Measurements from ENCODE around the gene RAB40B. TPM values are rescaled to one million over a fixed set of nuclear protein-coding genes. Genes with fewer than 3 reads are reported as not detected.

The RAB40B gene
- total and polyA plus RNA-seq, 2 of the 4 experiments (the other 2 are of a cell fraction) = 14.9 to 20.0 TPM

DNA sequence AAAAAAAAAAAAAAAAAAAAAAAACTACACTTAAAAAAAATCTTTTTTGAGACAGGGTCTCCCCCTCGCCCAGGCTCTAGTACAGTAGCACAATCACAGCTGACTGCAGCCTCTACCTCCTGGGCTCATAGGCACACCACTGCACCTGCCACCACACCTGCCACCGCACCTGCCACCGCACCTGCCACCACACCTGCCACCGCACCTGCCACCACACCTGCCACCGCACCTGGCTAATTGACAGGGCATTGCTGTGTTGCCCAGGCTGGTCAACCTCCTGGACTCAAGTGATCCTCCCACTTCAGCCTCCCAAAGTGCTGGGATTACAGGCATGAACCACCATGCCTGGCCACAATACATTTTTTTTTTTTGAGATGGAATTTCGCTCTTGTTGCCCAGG lies 32.6 kb downstream of the RAB40B start:
- DNase-seq (no peak), ATAC-seq (ENCODE audit: low read depth) (no peak)
- no peak overlapping the region for H3K18ac ChIP-seq (ENCODE audit: low read depth, low read length)
- H4K20me1 ChIP-seq (ENCODE audit: insufficient read depth, low read length) = no peaks in the 10 kb centered on the region
- H4K5ac ChIP-seq (ENCODE audit: low read depth, low read length) = no peak overlapping the region
- H2BK15ac ChIP-seq (ENCODE audit: low read depth, low read length) = no peak overlapping the region
- H2AK5ac ChIP-seq (ENCODE audit: low read depth, low read length) = no peak overlapping the region
- no peak overlapping the region for H2BK5ac ChIP-seq (ENCODE audit: low read depth, low read length, poor library complexity, severe bottlenecking)
- no peak overlapping the region for H3K4me2 ChIP-seq (ENCODE audit: low read depth, low read length)
- H3K4ac ChIP-seq (ENCODE audit: low read depth, low read length) = no peak overlapping the region
- H3K9me3 ChIP-seq (ENCODE audit: control insufficient read depth, insufficient read depth, low read length) = no peaks in the 10 kb centered on the region
- H3K36me3 ChIP-seq (ENCODE audit: control insufficient read depth, insufficient read depth, low read length) = no peaks in the 10 kb centered on the region; the same call in 1 of the 2 replicates
- TF ChIP-seq CEBPB (IDR thresholded peaks at IDR 0.05; ENCODE audit: low read depth, low read length) (no peak), FOS (IDR thresholded peaks at IDR 0.05; ENCODE audit: low read depth, low read length) (no peak), CTCF (conservative IDR thresholded peaks at IDR 0.05; ENCODE audit: low read depth, low read length) (no peak), SMC3 (IDR thresholded peaks at IDR 0.05; ENCODE audit: low read depth, low read length) (no peak), BHLHE40 (IDR thresholded peaks at IDR 0.05; ENCODE audit: low read depth, low read length) (no peak), USF2 (IDR thresholded peaks at IDR 0.05; ENCODE audit: low read depth, low read length) (no peak), MXI1 (IDR thresholded peaks at IDR 0.05; ENCODE audit: borderline replicate concordance, low read depth, low read length) (no peak), RFX5 (IDR thresholded peaks at IDR 0.05; ENCODE audit: low read depth, low read length) (no peak), ELK1 (IDR thresholded peaks at IDR 0.05; ENCODE audit: borderline replicate concordance, low read depth, low read length) (no peak), NFE2L2 (IDR thresholded peaks at IDR 0.05; ENCODE audit: low read depth, low read length) (no peak), POLR2A (IDR thresholded peaks at IDR 0.05; ENCODE audit: low read depth, low read length) (no peak), RAD21 (IDR thresholded peaks at IDR 0.05; ENCODE audit: low read length) (no peak), MAFK (IDR thresholded peaks at IDR 0.05; ENCODE audit: low read depth, low read length) (no peak), RCOR1 (IDR thresholded peaks at IDR 0.05; ENCODE audit: insufficient replicate concordance, low read length) (no peak), MAZ (IDR thresholded peaks at IDR 0.05; ENCODE audit: borderline replicate concordance, low read depth, low read length) (no peak), CHD1 (IDR thresholded peaks at IDR 0.05; ENCODE audit: low read depth, low read length) (no peak)
- no TSS peak for BruUV-seq (replicated peaks)
- no peak overlapping the region for H2BK120ac ChIP-seq (ENCODE audit: low read depth, low read length)
- H3K23ac ChIP-seq (ENCODE audit: low read depth, low read length) = no peak overlapping the region
- no peak overlapping the region for H2AFZ ChIP-seq (replicated peaks; ENCODE audit: low read length, poor library complexity)
- no peak overlapping the region for H3K27ac ChIP-seq (ENCODE audit: insufficient read depth, low read length)
- H4K91ac ChIP-seq (ENCODE audit: insufficient read depth, low read depth, low read length) = no peak overlapping the region
- ChIA-PET POLR2A (ENCODE audit: unreplicated experiment) (interaction anchor here (0.7 kb wide), 1 partner anchor 15 kb away, joined by 3 read pairs; no protein-coding TSS in a partner anchor), CTCF (no interaction called here)
- 60% methylated on average over 1 of the region's 6 CpGs; no CpG with 5 or more reads in 1 of the 2 experiments for WGBS, 2 experiments (ENCODE audit: extremely low coverage in 2 of 2, insufficient read length in 1 of 2)
- H3K79me1 ChIP-seq (ENCODE audit: low read depth in 1 of 2, low read length in 2 of 2) = no peaks in the 10 kb centered on the region
- no peak overlapping the region for H2AK9ac ChIP-seq (replicated peaks; ENCODE audit: low read depth, low read length, poor library complexity)
- H3K4me1 ChIP-seq (ENCODE audit: control insufficient read depth, insufficient read depth, low read length) = no peaks in the 10 kb centered on the region
- in situ Hi-C loops (cut with MboI; ENCODE audit: low sequenced_read_pairs) (no loop called here), intact Hi-C loops (cut with micrococcal nuclease) (no loop called here), dilution Hi-C loops (cut with HindIII; ENCODE audit: low sequenced_read_pairs, unreplicated experiment) (no loop called here)
- no peak overlapping the region for H4K8ac ChIP-seq (ENCODE audit: low read depth in 2 of 2, low read length in 2 of 2)
- no peak overlapping the region for H3K56ac ChIP-seq (ENCODE audit: extremely low read depth, insufficient read depth, low read length)
- no peak overlapping the region for H3K9ac ChIP-seq (ENCODE audit: low read depth, low read length)
- no peaks in the 10 kb centered on the region for H3K9me1 ChIP-seq (ENCODE audit: insufficient read depth, low read length)
- no peaks in the 10 kb centered on the region for H3K27me3 ChIP-seq (ENCODE audit: control insufficient read depth, insufficient read depth, low read length)
- no peak overlapping the region for H2BK20ac ChIP-seq (ENCODE audit: low read depth, low read length)
- H3K4me3 ChIP-seq (ENCODE audit: insufficient read depth, low read depth, low read length) = no peak overlapping the region
- no peak overlapping the region for H3K14ac ChIP-seq (replicated peaks; ENCODE audit: low read depth, low read length)
